ENCODE measurements around the gene EXOC4.

GRCh38 chr7:133540096-133540860 lies 287.4 kb downstream of the EXOC4 start:
- TF ChIP-seq GATA3 (IDR thresholded peaks at IDR 0.05; ENCODE audit: low read depth, low read length) (no peak), GATA2 (IDR thresholded peaks at IDR 0.05; ENCODE audit: low read depth, low read length) (no peak)

Measured in SH-SY5Y (cell line).